ENCODE measurements around the gene CTNNA2.

DNA sequence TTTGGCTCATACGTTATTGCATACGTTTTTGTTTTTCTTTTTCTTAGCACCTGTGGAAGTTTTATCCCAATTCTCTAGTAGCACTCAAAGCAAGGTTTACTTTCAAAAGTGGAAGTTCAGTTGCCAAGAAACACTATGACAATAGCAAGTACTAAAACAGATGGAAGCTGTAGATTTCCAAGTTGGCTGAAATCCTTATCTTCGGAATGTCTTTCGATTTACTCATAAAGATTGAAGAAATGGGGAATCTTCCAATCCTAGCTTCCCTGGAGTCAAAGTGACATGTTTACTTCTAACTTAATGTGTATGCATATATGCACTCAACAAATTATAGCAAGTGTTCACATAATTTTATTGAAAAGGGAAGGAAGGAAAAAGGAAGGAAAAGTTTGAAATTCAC lies 307.4 kb downstream of the CTNNA2 start:
- TF ChIP-seq, protein P1, sequence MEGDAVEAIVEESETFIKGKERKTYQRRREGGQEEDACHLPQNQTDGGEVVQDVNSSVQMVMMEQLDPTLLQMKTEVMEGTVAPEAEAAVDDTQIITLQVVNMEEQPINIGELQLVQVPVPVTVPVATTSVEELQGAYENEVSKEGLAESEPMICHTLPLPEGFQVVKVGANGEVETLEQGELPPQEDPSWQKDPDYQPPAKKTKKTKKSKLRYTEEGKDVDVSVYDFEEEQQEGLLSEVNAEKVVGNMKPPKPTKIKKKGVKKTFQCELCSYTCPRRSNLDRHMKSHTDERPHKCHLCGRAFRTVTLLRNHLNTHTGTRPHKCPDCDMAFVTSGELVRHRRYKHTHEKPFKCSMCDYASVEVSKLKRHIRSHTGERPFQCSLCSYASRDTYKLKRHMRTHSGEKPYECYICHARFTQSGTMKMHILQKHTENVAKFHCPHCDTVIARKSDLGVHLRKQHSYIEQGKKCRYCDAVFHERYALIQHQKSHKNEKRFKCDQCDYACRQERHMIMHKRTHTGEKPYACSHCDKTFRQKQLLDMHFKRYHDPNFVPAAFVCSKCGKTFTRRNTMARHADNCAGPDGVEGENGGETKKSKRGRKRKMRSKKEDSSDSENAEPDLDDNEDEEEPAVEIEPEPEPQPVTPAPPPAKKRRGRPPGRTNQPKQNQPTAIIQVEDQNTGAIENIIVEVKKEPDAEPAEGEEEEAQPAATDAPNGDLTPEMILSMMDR (conservative IDR thresholded peaks at IDR 0.05 in 1 of 2, IDR thresholded peaks at IDR 0.05 in 1 of 2; ENCODE audit: extremely low read depth in 1 of 2, insufficient read depth in 1 of 2, low read depth in 1 of 2, low read length in 2 of 2): no peak
- TF ChIP-seq EZH2 (IDR thresholded peaks at IDR 0.05; ENCODE audit: borderline replicate concordance, low read length): no peak

Data from mammary epithelial cell (primary cell).